NCI-H345 treated with DMSO at 0.1 percent for 48 hours (cell line): ENCODE measurements around the gene BCAS1.
"Not testable (repeated sequence)": the region's sequence is repeated elsewhere in the genome, so short reads cannot be mapped to it uniquely, and the experiment has no call there.

Source experiments
- DNase-seq: peaks from one replicate; lab custom pipeline; 2025; ENCODE audit not compliant: unreplicated experiment; lab: John Stamatoyannopoulos, UW

Gene BCAS1

DNA sequence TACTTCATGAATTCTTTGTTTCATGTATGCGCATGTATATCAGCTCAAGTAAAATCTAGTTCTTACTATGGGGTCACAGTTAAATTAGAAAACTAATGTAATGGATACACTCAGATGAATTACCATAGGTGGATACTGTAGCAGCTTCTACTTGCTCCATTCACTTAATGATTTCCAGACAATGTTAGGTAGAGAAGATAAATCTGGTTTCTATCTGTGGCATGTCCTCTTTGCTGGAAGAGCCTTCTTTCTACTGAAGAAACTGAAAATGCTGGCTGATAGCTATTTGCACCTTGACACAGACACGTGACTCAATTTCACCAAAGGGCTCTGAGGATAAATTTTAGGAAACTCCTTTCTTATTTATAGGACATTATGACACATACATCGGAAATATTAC is 49.5 kb downstream of the BCAS1 start:
- no peak for DNase-seq

DNA sequence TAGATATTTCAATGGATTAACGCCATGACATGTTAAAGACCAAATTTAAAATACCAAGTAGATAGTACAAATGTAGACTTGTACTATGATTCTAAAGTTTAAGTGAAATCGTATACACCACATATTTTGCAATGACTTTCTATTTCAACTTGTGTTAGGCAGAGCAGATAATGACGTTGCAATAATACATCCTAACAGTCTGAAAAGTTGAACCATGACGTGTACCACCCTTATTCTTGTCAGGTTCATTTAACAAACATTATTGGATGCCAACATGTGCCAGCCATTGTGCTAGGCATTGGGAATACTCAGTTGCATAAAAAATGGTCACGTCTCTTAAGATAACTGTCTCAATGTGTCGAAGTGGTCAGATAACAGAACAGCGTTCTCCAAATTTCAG is 50.0 kb downstream of the BCAS1 start:
- no peak for DNase-seq

DNA sequence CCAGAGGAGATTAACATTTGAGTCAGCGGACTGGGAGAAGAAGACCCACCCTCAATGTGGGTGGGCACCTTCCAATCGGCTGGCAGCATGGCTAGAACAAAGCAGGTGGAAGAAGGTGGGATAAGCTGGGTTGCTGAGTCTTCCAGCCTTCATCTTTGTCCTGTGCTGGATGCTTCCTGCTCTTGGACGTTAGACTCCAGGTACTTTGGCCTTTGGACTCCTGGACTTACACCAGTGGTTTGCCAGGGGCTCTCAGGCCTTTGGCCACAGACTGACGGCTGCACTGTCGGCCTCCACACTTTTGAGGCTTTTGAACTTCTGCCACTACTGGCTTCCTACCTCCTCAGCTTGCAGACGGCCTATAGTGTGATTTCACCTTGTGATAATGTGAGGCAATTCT is 50.8 kb downstream of the BCAS1 start:
- DNase-seq, result no peak

DNA sequence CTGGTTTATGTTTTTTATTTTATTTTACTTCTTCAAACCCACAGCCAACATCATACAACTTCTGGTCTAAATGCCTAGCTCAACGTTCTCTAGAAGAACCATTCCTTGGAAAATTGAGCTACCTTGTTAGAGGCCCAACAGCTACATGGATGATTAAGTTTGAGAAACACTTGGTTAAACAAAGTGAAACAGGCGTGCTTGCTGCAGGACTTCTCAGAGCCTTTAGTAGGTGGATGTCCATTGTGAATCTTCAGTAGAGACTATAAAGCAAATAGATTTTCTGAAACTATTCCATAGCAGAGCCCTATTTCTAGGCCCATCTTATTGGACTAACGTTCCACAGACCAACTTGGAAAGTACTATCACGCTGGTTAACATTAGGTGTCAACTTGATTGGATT is 51.3 kb downstream of the BCAS1 start:
- no peak for DNase-seq

DNA sequence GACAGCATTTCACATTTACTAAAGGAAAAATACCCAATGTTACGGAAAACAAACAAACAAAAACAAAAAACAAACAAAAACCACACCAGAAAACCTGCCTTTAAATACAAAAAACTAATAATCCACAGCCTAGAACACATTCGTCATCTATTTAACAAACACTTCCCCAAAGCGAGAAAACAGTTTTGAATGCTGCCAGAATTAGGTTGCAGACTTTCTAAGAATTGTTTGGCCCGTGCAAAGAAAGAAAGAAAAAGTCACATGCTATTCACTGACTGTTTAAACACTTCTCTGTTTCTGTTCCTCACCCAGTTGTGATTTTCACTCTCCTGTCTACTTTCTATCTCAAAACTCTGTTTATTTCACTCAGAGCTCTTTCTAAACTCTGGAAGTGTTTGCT is 52.5 kb downstream of the BCAS1 start:
- DNase-seq, result no peak

DNA sequence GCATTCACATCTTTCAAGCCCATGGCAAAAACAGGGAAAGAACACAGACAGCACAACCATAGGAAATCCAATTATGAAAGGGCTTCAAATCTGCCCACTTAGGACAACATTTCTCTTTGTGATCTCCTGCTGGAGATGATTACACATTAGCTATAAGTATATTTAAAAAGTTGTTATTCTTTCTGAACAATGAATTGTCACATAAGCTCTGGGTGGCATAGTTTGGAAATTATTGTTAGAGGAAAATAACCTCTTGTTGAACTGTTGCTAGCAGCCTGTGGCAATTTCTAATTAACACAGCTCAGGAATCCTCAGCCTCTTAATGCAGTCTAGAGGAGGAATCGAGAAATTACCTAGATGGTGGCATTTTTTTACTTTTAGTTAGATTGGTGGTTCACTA is 54.9 kb downstream of the BCAS1 start:
- no peak for DNase-seq

DNA sequence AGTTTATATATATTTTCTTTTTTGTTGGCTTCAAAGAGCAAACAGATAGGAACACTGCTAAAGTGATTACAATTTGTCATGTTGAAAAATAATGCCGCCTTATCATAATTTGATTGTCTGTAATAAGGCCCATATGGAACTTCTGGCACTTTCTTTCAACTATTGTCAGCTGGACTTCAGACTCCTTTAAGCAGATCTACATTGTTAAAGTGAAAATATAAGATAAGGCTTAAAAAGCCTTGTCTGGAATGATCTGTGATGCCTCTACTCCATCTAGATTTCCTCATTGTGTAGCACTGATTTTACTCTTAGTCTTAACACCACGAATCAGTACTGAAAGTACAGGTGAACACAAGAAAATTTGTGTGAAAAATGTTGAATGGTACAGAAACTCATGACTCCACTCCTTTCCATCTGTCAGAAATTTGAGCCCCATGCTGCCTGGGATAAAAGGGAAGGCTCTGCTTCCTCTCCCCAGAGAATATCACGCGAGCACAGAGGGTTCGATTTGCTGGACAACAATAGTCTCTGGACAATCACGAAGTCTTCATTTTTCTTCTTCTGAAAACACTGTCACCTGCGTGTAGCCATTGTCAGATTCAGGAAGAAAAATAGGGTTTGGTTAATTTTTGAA is 56.0 kb downstream of the BCAS1 start:
- no peak for DNase-seq

DNA sequence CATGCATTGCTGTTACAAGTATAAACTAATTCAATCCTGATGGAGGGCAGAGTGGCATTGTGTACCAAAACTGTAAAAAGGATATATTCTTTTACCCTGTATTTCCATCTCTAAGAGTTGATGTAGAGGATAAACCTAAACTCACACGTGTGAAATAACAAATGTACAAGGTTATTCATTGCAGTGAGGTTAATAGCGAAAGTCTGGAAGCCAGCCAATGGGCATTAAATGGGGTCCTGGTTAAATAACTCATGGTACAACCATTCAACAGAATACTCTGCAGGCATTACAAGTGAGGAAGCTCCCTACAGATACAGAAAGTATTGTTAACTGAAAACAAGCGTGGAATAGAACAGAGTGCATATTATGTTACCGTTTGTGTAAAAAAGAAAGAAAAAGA is 56.9 kb downstream of the BCAS1 start:
- no peak for DNase-seq

DNA sequence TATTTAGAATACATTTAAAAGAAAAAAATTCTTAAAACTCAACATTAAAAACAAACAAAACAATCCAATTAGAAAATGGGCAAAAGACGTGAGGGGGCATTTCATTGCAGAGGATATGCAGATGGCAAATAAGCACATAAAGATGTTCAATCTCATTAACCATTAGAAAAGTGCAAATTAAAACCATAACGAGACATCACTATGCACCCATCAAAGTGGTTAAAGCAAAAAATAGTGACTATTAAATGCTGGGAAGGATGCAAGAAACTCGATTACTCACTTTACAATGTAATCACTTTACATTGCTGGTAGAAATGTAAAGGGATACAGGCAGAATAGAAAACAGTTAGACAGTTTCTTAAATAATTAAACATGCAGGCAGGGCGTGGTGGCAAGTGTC is 59.0 kb downstream of the BCAS1 start:
- no peak for DNase-seq

DNA sequence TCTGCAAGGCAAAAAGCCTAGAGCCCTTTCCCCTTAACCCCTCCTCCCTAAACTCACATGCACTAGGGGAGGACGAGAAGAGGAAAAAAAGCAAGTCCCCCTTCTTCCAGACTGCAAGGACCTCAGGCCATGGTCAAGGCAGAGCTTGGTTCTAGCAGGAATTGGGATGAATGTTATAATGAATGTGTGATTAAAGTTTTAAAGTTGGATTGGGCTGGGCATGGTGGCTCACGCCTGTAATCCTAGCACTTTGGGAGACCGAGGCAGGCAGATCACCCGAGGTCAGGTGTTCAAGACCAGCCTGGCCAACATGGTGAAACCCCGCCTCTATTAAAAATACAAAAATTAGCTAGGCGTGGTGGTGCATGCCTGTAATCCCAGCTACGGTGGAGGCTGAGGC is 64.2 kb downstream of the BCAS1 start:
- DNase-seq, result not testable (repeated sequence)

DNA sequence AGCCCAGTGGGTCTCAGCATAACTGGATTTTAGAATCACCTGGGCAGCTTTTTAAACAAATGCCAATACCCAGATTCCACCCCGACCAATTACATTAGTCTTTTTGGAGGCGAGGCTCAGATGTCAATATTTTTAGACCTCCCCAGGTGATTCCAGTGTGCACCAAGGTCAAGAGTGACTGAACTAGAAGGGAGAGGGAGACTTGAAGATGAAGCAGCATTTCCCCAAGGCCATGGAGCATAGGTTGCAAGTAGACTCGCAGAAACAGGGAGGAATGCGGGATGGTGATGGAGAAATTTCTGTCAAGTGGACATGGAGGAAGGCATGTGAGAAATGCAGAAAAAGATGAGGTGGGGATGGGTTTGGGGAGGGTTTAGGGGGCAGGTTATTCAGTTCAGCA is 64.9 kb downstream of the BCAS1 start:
- DNase-seq, result no peak

DNA sequence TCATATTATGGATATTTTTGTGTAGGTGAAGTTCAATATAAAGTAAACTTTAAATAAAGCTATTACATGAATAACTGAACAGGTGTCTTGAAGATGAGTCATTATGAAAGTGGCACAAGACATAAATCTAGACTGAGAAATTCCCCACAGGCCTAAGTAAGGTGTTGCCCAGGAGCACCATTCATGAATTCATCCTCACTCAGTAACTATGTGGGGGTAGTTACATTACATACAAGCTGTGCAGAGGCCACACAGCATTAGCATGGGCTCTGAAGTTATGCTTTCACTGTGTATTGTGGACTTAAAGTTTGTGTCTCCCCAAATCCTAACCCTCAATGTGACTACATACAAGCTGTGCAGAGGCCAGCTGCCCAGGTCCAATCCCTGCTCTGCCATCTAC is 65.9 kb downstream of the BCAS1 start:
- no peak for DNase-seq

DNA sequence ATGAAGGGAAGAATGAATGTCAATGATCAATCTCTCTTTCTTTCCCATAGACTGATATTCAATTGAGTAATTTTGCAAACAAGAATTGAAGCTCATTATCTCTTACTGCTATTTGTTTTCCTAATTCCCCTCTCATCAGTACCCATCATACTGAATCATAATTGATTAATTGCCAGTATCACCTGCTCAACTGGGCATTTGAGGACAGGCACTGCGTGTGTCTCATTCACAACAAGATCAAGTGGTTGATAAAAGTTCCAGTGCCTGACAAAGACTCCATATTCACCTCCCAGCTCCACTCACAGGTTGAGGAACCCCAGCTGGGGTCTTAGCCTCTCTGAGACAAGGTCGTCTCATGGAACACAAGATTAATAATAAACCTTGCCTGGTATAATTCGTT is 67.7 kb downstream of the BCAS1 start:
- DNase-seq, result no peak

DNA sequence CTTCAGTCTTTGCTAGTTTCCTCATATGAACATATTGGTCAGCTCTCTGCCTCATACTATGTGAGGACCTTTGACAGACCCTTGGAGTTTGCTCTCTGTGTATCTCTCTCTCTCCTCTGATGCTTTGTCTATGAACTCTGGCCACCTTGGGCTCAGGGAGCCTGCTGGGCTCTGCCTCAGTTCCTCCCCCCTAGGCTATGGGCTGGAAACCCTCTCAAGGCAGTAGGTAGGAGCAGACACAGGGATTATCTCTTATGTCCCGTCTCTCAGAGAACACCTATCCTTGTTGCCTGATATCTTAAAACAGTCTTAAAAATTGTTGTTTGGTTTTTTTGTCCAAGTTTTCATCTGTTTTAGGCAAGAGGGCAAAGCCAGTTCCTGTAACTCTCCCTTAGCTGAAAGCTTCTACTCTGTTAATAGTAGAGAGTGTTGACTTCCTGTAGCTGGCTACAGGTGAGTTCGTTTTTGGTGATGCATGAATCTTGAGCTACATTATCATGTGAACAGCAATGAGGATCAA is 68.3 kb downstream of the BCAS1 start:
- no peak for DNase-seq

DNA sequence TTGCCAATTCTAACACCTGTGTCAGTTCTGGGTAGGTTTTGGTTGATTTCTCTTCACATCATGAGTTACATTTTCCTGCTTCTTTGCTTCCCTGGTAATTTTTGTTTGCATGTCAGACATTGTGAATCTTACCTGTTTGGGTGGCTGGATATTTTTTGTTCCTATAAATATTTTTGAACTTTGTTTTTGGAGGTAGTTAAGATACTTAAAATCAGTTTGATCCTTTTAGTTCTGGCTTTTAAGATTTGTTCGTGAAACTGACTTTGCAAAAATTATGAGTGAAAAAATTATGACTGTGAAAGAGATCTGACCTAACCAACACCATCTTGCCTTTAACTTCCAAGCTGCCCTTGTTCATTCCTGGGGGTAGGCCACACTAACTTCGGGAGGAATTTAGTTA is 69.5 kb downstream of the BCAS1 start:
- DNase-seq, result no peak

DNA sequence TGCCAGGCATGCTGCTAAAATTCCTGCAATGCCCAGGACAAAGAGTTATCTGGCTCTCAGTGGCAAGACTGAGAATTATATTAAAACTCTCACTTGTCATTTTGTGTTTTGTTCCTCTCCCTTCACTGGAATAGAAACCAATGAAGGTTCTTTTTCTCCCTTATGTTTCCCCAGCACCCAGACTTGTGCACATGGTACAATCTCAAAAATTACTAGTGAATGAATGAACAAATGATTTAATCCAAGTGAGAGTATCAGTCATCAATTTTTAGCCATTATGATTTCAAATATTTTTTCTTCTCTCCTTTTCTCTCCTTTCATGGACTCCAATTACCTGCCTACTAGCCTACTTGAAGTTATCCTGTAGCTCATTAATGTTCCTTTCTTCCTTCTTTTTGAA is 70.1 kb downstream of the BCAS1 start:
- DNase-seq, result no peak

DNA sequence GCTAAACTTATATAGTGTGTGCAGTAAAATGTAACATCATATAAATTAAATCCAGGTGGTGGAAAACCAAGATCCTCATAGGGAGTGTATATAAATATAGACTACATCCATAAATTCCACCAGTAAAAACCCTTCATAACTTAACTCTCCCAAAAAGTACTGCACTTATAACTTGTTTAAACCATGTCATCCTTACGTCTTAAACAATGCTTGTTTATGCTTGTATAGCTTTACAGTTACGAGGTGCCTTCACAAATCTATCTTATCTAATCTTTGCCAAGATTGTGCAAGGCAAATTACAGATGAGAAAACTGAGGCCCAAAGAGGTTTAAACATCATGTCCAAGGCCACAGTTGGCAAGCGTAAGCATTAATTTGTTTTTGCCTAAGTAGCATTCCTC is 71.3 kb downstream of the BCAS1 start:
- no peak for DNase-seq

DNA sequence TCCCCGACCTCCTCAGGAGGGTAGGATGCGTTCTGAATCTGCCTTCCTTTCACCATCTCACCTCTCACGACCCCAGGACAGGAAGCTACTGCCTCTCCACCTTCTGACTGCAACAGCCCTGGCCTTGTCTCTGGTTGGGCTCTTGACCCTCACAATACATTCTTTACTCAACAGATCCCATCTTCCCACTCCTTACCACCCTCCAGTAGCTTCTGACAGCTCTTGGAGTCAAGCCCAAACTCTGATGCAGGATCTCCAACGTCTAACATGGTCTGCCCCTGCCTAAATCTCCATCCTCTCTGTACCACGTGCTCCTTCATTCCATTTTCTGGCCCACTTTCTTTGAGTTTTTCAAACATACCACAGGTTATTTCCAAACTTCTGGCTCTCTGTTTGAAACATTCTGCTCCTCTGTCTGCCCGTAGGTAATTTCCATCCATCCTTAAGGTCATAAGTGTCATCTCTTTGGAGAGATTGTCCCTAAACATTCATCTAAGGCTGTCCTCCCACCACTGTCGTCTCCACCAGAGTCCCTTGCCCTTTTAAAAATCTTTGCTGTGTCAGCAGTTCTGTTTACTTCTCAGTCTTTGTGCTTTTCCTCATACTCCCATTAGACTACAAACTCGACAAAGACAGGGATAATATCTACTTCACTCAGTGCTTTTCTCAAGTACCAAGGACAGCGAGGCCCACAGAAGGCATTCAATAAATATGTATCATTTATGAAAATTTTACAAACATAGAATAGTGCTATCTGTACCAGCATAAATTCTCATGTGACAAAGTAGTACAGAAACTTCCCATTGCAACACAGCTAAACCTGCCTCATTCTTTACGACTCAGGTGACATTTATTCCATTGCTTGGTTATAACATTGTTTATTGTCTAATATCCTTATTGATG is 73.6 kb downstream of the BCAS1 start:
- no peak for DNase-seq

DNA sequence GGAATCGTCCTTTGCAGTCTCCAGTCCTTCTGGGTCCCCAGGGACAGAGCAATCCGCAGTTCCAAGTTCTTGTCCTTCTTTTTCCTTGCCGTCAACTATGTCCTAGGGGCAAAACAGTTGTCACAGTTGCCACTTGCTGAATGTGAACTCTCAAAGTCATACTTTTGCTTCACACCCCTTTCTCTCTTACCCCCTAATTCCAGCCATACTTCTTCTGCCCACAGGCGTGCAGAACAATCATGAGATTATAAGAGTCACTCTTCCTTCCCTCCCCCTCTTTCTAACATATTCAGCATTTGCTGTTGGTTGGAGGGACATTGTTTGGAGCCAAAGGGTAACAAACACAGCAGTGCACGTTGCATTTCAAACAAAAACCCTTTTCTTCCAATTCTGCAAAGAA is 74.4 kb downstream of the BCAS1 start:
- no peak for DNase-seq

DNA sequence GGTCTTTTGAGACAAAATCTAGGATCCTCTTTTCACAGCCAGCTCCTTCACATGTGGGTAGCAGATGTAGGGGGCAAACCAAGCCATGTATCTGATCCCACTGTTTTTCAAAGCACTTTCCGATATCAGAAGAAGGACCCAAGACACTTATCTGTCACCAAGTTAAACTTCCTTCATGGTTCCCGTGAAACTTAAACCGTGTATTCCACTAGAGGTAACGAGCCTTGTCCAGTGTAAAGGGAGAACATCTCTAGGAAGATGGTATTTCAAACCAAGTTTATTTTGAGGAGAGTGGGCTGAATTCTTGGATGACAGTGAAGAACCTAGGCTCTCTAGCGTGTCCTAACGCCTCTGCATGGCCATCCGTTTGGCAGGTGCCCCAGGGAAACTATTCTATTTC is 76.3 kb downstream of the BCAS1 start:
- no peak for DNase-seq

DNA sequence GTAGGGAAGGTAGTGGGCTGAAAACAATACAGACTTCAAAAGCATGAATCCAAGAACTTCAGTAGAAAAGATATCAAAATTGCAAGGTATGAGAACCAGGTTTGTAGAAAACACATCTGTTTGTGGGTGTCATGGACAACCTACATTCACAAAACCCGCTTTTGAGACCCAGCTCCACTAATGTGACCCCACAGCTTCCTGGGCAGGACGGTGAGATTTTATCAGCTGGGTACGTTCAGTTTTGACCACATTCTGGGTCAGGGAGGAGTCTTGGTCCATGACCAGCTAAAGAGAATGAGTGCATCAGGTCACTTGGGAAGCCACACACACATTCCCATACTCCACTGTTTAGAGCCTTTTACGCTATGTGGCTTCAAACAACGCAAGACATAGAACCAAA is 77.1 kb downstream of the BCAS1 start:
- no peak for DNase-seq

DNA sequence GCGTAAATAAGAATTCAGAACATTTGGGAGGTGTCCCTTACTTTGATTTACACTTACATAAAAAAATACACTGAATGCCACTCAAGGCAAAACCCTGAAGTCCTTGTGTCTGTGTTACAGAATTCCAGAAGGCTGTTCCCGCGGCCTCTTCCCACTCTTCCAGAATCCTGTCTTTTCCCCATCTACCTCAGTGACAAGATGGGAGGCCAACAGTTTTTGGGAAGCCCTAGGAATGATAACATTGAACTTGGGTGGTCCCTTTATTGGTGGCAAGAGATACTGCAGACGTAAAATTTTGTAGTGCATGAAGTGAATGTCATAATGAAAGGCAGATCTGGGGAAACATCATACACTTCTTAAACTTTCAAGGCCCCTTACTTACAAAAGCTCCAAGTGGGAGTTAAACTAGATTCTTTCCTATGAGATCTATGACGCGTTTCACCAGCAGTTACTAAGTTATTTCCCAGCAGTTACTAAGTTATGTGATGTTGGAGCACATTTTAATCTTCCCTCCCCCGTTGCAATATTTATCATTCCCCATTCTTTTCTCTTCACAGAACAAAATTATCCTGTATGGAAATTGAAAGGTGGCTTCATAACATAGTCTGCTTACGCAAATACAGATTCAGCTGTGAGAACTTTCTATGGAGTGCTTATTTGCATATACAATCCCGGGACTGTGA is 79.5 kb downstream of the BCAS1 start:
- DNase-seq, result no peak
